Testis (tissue), 3 donors: ENCODE results near the gene ANKRD44. TPM values are rescaled to one million over a fixed set of nuclear protein-coding genes. Genes with fewer than 3 reads are reported as not detected.

ENCODE experiments used
- DNase-seq: peaks from one replicate; pipeline ENCODE4 v3.0.0-alpha.2; 2019
- H3K27ac ChIP-seq, 2 donors: fragments of 200-600 bp; sonication (generic); one replicate each; pipeline ENCODE4 v1.5.1; 2019
- H3K27me3 ChIP-seq: fragments of 200-600 bp; sonication (generic); one replicate; pipeline ENCODE4 v1.5.1; 2019
- H3K36me3 ChIP-seq: fragments of 200-600 bp; sonication (generic); one replicate; pipeline ENCODE4 v1.5.1; 2017; ENCODE audit warnings: low read depth; ENCODE audit errors: missing control alignments
- H3K4me1 ChIP-seq: fragments of 200-600 bp; sonication (generic); one replicate; pipeline ENCODE4 v1.5.1; 2019
- H3K4me3 ChIP-seq, 2 donors: fragments of 200-600 bp; sonication (generic); one replicate each; pipeline ENCODE4 v1.5.1; 2017 to 2019
- H3K9me3 ChIP-seq: fragments of 200-600 bp; sonication (generic); one replicate; pipeline ENCODE4 v1.5.1; 2017
- CTCF ChIP-seq, 3 experiments: fragments of 450-650 bp in 2 of 3; fragments of 200-600 bp in 1 of 3; sonication (generic) in 1 of 3; IDR thresholded peaks; one replicate each; pipeline ENCODE4 v1.5.1; 2016 to 2019; ENCODE audit warnings: antibody characterized with exemption in 3 of 3, mild to moderate bottlenecking in 2 of 3, moderate library complexity in 1 of 3
- POLR2A ChIP-seq: fragments of 450-650 bp; IDR thresholded peaks from one replicate; pipeline ENCODE4 v1.6.1; 2017; ENCODE audit warnings: antibody characterized with exemption, mild to moderate bottlenecking, moderate library complexity
- WGBS, 2 donors: methylation state at CpG; one replicate each; pipeline ENCODE4 v1.1.5; 2018; 5-methylcytosine and 5-hydroxymethylcytosine counted together
- intact Hi-C: fragments of 100-400 bp; cut with DNase I; formaldehyde crosslinking; loops from one replicate; pipeline ENCODE4 v1.15.1; 2023; ENCODE audit warnings: low total_unique reads
- polyA plus RNA-seq: library from polyadenylated mRNA; stranded (reverse); fragments of 350-450 nt; fragmentation: Illumina TruSeq; extraction: RNeasy Lipid Tissue Mini Kit (QIAGEN cat#74804); gene quantifications from one replicate; pipeline ENCODE4 v1.2.3, GENCODE V29; 2014; ENCODE audit warnings: low read depth, low replicate concordance; ENCODE audit not compliant: insufficient read depth
- total RNA-seq, 2 donors: library from RNA; depleted of rRNA; stranded (reverse); fragments of >200 nt; gene quantifications; one replicate each; pipeline ENCODE4 v1.2.3, GENCODE V29; 2016

Gene ANKRD44
- total and polyA plus RNA-seq, 3 donors from 2014 or later: 11.2 to 14.5 (median 11.5) TPM

GRCh38 chr2:197211881-197212342, 98.7 kb downstream of the ANKRD44 start:
- TF ChIP-seq CTCF (IDR thresholded peaks at IDR 0.05): no peak
- no peak for TF ChIP-seq POLR2A
- Histone ChIP-seq H3K36me3 (no peaks in the 10 kb centered on the region), H3K9me3 (no peaks in the 10 kb centered on the region), H3K4me3 (no peak overlapping the region), H3K27ac (no peak overlapping the region), H3K4me1 (no peaks in the 10 kb centered on the region), H3K27me3 (no peaks in the 10 kb centered on the region)
- 82 to 91% methylated on average over 4 of the region's 4 CpGs for WGBS, 2 donors
- intact Hi-C loops: no loop called here
- no peak for DNase-seq

GRCh38 chr2:197210430-197210829, 100.2 kb downstream of the ANKRD44 start:
- Histone ChIP-seq H3K27ac (no peak overlapping the region), H3K9me3 (no peaks in the 10 kb centered on the region), H3K36me3 (no peaks in the 10 kb centered on the region), H3K27me3 (no peaks in the 10 kb centered on the region), H3K4me1 (no peaks in the 10 kb centered on the region), H3K4me3 (no peak overlapping the region)
- intact Hi-C loops: no loop called here
- 43 to 73% methylated on average over 3 of the region's 3 CpGs for WGBS, 2 donors
- TF ChIP-seq CTCF (IDR thresholded peaks at IDR 0.05) (no peak), POLR2A (no peak)
- DNase-seq: no peak

GRCh38 chr2:197209742-197210408, 100.7 kb downstream of the ANKRD44 start:
- H3K9me3 ChIP-seq: no peaks in the 10 kb centered on the region
- TF ChIP-seq CTCF (IDR thresholded peaks at IDR 0.05) (no peak), POLR2A (no peak)
- WGBS, 2 donors: 88 to 89% methylated on average over 6 of the region's 6 CpGs
- DNase-seq: no peak
- H3K27me3 ChIP-seq: no peaks in the 10 kb centered on the region
- no peak overlapping the region for H3K4me3 ChIP-seq
- intact Hi-C loops: no loop called here
- no peaks in the 10 kb centered on the region for H3K4me1 ChIP-seq
- H3K36me3 ChIP-seq: no peaks in the 10 kb centered on the region
- no peak overlapping the region for H3K27ac ChIP-seq

- H3K4me1 ChIP-seq: peaks cover 3% of the 10 kb centered on the region
- 72 to 87% methylated on average over 2 of the region's 2 CpGs for WGBS, 2 donors
These were observed 101.3 kb downstream of the ANKRD44 start for GRCh38 chr2:197209246-197209645.

GRCh38 chr2:197208841-197209240, 101.7 kb downstream of the ANKRD44 start:
- H3K36me3 ChIP-seq: no peaks in the 10 kb centered on the region
- 18 to 33% methylated on average over 3 of the region's 3 CpGs for WGBS, 2 donors
- H3K27me3 ChIP-seq: no peaks in the 10 kb centered on the region
- no peak for DNase-seq
- intact Hi-C loops: no loop called here
- H3K4me3 ChIP-seq: no peak overlapping the region
- peaks cover 3% of the 10 kb centered on the region for H3K4me1 ChIP-seq
- TF ChIP-seq CTCF (IDR thresholded peaks at IDR 0.05) (no peak), POLR2A (no peak)
- no peak overlapping the region for H3K27ac ChIP-seq
- no peaks in the 10 kb centered on the region for H3K9me3 ChIP-seq

More at GRCh38 chr2:197209246-197209645, 101.3 kb downstream of the ANKRD44 start:
- Histone ChIP-seq H3K4me3 (no peak overlapping the region), H3K36me3 (no peaks in the 10 kb centered on the region), H3K9me3 (no peaks in the 10 kb centered on the region), H3K27ac (no peak overlapping the region), H3K27me3 (no peaks in the 10 kb centered on the region)
- DNase-seq: no peak
- intact Hi-C loops: no loop called here
- TF ChIP-seq POLR2A: no peak
